HFFc6 (cell line): ENCODE measurements around the gene CCDC106. TPM values are rescaled to one million over a fixed set of nuclear protein-coding genes. Genes with fewer than 3 reads are reported as not detected.

Experiments
- DNase-seq: peaks from one replicate; pipeline ENCODE4 v3.0.0-alpha.2; 2018
- H3K27ac Mint-ChIP-seq: 2 replicates; pipeline ENCODE4 v1.8.0; 2020; ENCODE audit warnings: mild to moderate bottlenecking, mixed read lengths
- H3K27me3 Mint-ChIP-seq: 2 replicates; pipeline ENCODE4 v1.8.0; 2021; ENCODE audit warnings: mild to moderate bottlenecking, moderate library complexity, mixed read lengths; ENCODE audit not compliant: insufficient read depth
- H3K36me3 Mint-ChIP-seq: 2 replicates; pipeline ENCODE4 v1.8.0; 2021; ENCODE audit warnings: low read depth, mixed read lengths
- H3K4me1 Mint-ChIP-seq: 2 replicates; pipeline ENCODE4 v1.8.0; 2020; ENCODE audit warnings: low read depth, mixed read lengths
- H3K4me3 Mint-ChIP-seq: 2 replicates; pipeline ENCODE4 v1.8.0; 2020; ENCODE audit warnings: mild to moderate bottlenecking, moderate library complexity, mixed read lengths
- H3K9me3 Mint-ChIP-seq: 2 replicates; pipeline ENCODE4 v1.8.0; 2020; ENCODE audit warnings: mild to moderate bottlenecking, mixed read lengths
- CTCF ChIP-seq: fragments of 200-600 bp; sonication (generic); IDR thresholded peaks from 2 replicates; pipeline ENCODE4 v1.5.0; 2021; ENCODE audit warnings: antibody characterized with exemption, mild to moderate bottlenecking
- total RNA-seq, 6 experiments: library from RNA; stranded (reverse); fragmentation: NEBNext Ultra II Directional; extraction: Animal tissue kit (Norgen Biotek cat#: 25700); gene quantifications; 2 replicates in 1 of 6; 3 replicates in 5 of 6; pipeline ENCODE4 v1.2.3, GENCODE V29; 2021

Gene CCDC106
- total RNA-seq, 6 experiments from 2014 or later = 12.9 to 17.4 (median 14.0) TPM

- Mint-ChIP-seq H3K27ac (peak overlapping the region; percentile 76), H3K9me3 (no peaks in the 10 kb centered on the region)
- DNase-seq = no peak
Observed at GRCh38 chr19:55601084-55601483, 46.9 kb upstream of the CCDC106 start.

GRCh38 chr19:55602104-55603001, 45.7 kb upstream of the CCDC106 start:
- H3K27me3 Mint-ChIP-seq = peaks cover 1% of the 10 kb centered on the region
- no peak overlapping the region for H3K4me3 Mint-ChIP-seq
- no peak overlapping the region for H3K27ac Mint-ChIP-seq
- peaks cover 25% of the 10 kb centered on the region for H3K36me3 Mint-ChIP-seq
- no peaks in the 10 kb centered on the region for H3K9me3 Mint-ChIP-seq
- no peak for DNase-seq
- TF ChIP-seq CTCF = no peak
- peaks cover 37% of the 10 kb centered on the region for H3K4me1 Mint-ChIP-seq

More at GRCh38 chr19:55601084-55601483, 46.9 kb upstream of the CCDC106 start:
- Mint-ChIP-seq H3K27me3 (peaks cover 1% of the 10 kb centered on the region), H3K4me1 (peaks cover 26% of the 10 kb centered on the region), H3K4me3 (peak overlapping the region; percentile 84), H3K36me3 (peaks cover 30% of the 10 kb centered on the region)
- TF ChIP-seq CTCF = no peak

- peaks cover 45% of the 10 kb centered on the region for H3K4me1 Mint-ChIP-seq
- peaks cover 1% of the 10 kb centered on the region for H3K27me3 Mint-ChIP-seq
- no peak for TF ChIP-seq CTCF
- peaks cover 28% of the 10 kb centered on the region for H3K36me3 Mint-ChIP-seq
- H3K9me3 Mint-ChIP-seq = no peaks in the 10 kb centered on the region
- H3K4me3 Mint-ChIP-seq = no peak overlapping the region
- DNase-seq = no peak
- peak overlapping the region; percentile 66; the same call in 1 of the 2 replicates for H3K27ac Mint-ChIP-seq
Observed at GRCh38 chr19:55603115-55603514, 44.9 kb upstream of the CCDC106 start.

GRCh38 chr19:55603581-55604292, 44.3 kb upstream of the CCDC106 start:
- Mint-ChIP-seq H3K9me3 (no peaks in the 10 kb centered on the region), H3K27ac (peak overlapping the region; percentile 66), H3K27me3 (peaks cover 1% of the 10 kb centered on the region), H3K36me3 (peaks cover 28% of the 10 kb centered on the region), H3K4me3 (peak overlapping the region; percentile 85), H3K4me1 (peaks cover 46% of the 10 kb centered on the region)
- no peak for TF ChIP-seq CTCF
- DNase-seq = no peak

GRCh38 chr19:55605207-55605636, 42.8 kb upstream of the CCDC106 start:
- no peak for TF ChIP-seq CTCF
- Mint-ChIP-seq H3K27me3 (peaks cover 1% of the 10 kb centered on the region), H3K4me1 (peaks cover 44% of the 10 kb centered on the region), H3K36me3 (peaks cover 37% of the 10 kb centered on the region), H3K27ac (peak overlapping the region; percentile 97), H3K4me3 (peak overlapping the region; percentile 85), H3K9me3 (peaks cover 7% of the 10 kb centered on the region)
- peak; percentile 96 for DNase-seq
